HG02678 (cell line): Measurements from ENCODE around the gene PTPRD.

Experiments
- ATAC-seq: cut with Tn5 transposase; IDR thresholded peaks from one replicate; pipeline ENCODE4 v1.9.1; 2021; ENCODE audit warnings: mild to moderate bottlenecking, moderate library complexity; ENCODE audit not compliant: unreplicated experiment

Gene PTPRD

GRCh38 chr9:8265281-8265680 is 2347.5 kb downstream of the PTPRD start:
- ATAC-seq = no peak
